Measurements from ENCODE around the gene PERM1. TPM values are rescaled to one million over a fixed set of nuclear protein-coding genes. Genes with fewer than 3 reads are reported as not detected.
A peak's percentile ranks its signal among the peaks of the same experiment; 100 is the strongest.

PERM1 gene
- total and polyA plus RNA-seq, 2 of the 13 experiments (the other 11 are each of a cell fraction or from before 2014, with no cell fraction given), result 0.04 to 0.29 TPM

- TF ChIP-seq ZNF776 (CRISPR knock-in tag; IDR thresholded peaks at IDR 0.05) (no peak), ZSCAN21 (CRISPR knock-in tag; IDR thresholded peaks at IDR 0.05; ENCODE audit: borderline replicate concordance) (0 out of 2 replicates have a peak, but pooled peaks have one; percentile 35), FOSL2 (CRISPR knock-in tag; IDR thresholded peaks at IDR 0.05) (peak; percentile 99), ZFY (CRISPR knock-in tag; IDR thresholded peaks at IDR 0.05) (peak; percentile 80), MTERF4 (CRISPR knock-in tag; IDR thresholded peaks at IDR 0.05) (no peak), KLF15 (CRISPR knock-in tag; IDR thresholded peaks at IDR 0.05; ENCODE audit: borderline replicate concordance) (no peak), RELA (CRISPR knock-in tag; IDR thresholded peaks at IDR 0.05) (no peak), PHB2 (IDR thresholded peaks at IDR 0.05; ENCODE audit: partially characterized antibody) (no peak), ADNP (CRISPR knock-in tag; IDR thresholded peaks at IDR 0.05) (no peak), ZNF432 (CRISPR knock-in tag; IDR thresholded peaks at IDR 0.05; ENCODE audit: borderline replicate concordance) (no peak), ZNF430 (CRISPR knock-in tag; IDR thresholded peaks at IDR 0.05) (peak; percentile 98), ZEB1 (IDR thresholded peaks at IDR 0.05; ENCODE audit: insufficient replicate concordance, low read depth) (no peak), ZNF280B (CRISPR knock-in tag; IDR thresholded peaks at IDR 0.05; ENCODE audit: borderline replicate concordance) (0 out of 2 replicates have a peak, but pooled peaks have one; percentile 19), HINFP (CRISPR knock-in tag; IDR thresholded peaks at IDR 0.05; ENCODE audit: low read depth) (peak; percentile 79; the same call in 1 of the 2 replicates), SOX6 (IDR thresholded peaks at IDR 0.05) (no peak), SOX6 (CRISPR knock-in tag; IDR thresholded peaks at IDR 0.05) (peak; percentile 82), SNAPC5 (CRISPR knock-in tag; IDR thresholded peaks at IDR 0.05; ENCODE audit: borderline replicate concordance) (no peak), ZNF609 (CRISPR knock-in tag; IDR thresholded peaks at IDR 0.05; ENCODE audit: borderline replicate concordance) (peak; percentile 84), FOXJ3 (CRISPR knock-in tag; IDR thresholded peaks at IDR 0.05; ENCODE audit: borderline replicate concordance) (peak; percentile 72; the same call in 1 of the 2 replicates), DNMT1 (CRISPR knock-in tag; IDR thresholded peaks at IDR 0.05) (no peak)
Observed at GRCh38 chr1:1006305-1007159, 24.6 kb upstream of the PERM1 start (continued).
